Activated CD4-positive, alpha-beta T cell treated with anti-CD3 and anti-CD28 coated beads, Interleukin-2, amount 50 U/mL, for 1 hour (primary cell): ENCODE data around the gene SCRT2.
"Not testable (repeated sequence)": the region's sequence is repeated elsewhere in the genome, so short reads cannot be mapped to it uniquely, and the experiment has no call there.

ENCODE experiments used
- DNase-seq: peaks from one replicate; pipeline ENCODE4 v3.0.0-alpha.2; 2020

The SCRT2 gene

DNA sequence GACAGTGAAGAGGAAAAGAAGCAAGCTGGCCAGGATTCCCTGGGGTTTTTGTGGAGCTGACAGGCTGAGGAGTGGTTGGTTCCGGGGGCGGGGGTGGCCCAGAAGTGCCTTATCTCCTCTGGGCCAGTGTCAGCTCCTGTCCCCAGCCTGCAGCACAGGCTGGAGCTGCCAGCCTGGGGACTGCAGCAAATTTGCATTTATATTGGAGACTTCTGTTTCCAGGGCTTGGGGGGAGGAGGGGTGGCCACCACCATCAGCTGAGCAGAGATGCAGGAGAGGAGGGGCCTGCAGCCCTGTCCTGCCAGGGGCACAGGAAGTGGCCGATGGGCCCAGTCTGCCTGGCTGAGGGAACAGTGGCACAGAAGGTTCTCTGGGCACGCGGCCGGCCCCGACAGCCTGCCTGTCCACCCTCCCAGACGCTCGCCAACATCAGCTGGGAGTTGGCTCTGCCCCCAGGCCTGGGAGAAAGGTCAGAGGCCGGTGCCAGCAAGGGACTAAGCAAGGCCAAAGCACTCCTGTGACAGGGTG, 24.3 kb upstream of the SCRT2 start:
- DNase-seq, result no peak

DNA sequence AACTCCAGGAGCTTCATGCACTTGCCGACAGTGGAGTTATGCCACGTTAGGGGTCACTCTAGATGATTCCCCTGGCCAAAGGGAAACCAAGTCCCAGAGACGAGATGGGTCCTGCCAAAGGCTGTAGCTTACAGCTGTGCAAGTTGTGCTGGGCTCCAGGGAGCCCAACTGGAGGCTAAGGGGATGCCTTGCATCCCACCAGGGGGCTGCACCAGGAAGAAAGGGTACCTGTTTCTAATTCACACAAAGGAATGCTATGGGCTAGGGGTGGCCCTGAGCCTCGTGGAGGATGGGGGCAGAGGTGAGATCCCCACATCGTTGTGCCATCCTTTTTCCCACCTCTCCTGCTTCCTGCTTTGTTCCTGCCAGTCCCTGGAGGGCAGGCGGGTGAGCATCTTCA, 23.7 kb upstream of the SCRT2 start:
- DNase-seq, result no peak

DNA sequence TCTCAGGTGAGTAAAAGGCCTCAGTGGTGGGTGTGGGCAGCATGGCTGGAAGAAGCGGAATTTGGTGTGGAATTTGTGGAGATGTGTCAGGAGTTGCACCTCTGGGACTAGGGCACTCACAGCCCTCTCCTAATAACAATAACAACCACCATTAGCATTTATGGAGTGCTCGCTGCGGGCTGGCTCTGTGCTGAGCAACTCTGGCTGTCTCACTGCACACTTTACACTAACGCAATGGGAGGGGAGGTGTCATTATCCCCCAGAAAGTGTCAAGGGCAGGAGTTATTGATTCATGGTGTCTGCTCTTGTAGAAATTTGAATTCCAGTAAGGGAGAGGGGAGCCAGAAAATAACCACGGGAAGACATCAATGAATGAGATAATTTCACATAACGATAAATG, 22.7 kb upstream of the SCRT2 start:
- no peak for DNase-seq

DNA sequence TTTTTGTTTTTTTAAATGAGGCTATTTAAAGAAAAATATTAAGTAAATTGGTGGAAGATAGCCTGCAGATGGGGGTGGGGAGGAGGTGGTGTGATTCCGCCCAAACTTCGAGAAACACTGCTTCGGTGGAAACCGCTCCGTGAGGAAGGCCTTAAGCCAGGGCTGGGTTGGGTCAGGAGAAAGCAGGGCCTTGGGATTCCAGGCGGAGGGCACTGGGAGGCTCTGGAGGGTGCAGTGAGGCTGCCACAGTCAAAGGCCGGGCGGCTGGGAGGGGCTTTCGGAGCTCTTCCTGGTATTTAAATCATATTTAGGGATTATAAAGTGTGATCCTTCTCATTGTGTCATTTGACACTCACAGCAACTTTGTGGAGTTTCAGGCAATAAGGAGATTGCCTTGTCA, 22.2 kb upstream of the SCRT2 start:
- no peak for DNase-seq

DNA sequence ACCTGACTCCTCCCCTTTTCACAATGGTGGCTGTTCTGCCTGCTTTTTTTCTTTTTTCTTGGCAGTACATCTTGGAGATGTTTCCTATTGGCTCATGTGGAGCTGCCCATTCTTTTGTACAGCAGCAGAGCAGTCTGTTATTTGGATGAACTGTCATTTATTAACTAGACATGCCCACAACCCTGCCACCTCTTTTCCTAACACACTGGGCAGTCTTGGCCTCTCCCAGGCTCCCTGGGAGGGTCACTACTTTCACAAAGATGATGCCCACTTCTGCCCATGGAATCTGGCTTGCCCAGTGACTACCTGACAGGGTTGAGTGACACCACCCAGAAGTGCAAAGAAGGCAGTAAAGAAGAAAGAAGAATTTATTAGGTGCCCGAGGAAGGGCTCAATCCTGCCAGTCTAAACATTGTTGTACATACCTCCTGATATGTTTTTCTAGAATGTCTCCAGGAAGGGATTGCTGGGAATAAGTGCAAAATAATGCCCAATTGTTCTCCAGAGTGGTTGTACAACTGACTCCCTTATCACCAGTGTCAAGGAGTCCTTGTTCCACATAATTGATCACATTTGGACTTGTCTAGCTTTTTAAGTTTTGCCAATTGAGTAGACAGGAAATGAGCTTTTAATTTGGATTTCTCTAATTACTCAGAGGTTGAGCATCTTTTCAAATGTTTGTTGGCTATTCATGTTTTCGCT, 19.7 kb upstream of the SCRT2 start:
- no peak for DNase-seq

DNA sequence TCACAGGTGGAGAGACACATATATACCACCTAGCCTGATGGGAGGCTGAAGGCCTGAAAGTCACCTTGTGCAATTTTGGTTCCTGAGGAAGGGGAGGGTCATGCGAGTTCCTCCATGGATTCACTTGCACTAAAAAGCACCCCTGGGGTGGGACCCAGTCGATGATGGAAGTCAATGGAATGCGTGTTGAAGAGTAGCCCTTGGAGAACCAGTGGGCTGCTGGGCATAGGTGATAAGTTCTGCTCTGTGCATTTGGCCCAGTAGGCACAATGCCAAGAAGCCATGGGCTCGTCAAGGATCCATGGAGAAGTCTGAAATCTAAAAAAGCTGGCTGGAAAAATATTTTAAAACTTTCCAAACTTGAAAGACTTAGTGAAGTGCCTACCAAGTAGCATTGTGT, 18.9 kb upstream of the SCRT2 start:
- no peak for DNase-seq

DNA sequence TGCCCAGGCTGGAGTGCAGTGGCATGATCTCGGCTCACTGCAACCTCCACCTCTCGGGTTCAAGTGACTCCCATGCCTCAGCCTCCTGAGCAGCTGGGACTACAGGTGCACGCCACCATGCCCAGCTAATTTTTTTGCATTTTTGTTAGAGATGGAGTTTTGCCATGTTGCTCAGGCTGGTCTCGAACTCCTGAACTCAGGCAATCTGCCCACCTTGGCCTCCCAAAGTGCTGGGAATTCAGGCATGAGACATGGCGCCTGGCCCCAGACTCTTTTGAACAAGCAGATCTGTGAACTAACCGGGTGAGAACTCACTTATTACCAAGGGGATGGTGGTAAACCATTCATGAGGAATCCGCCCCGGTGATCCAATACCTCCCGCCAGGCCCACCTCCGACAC, 18.2 kb upstream of the SCRT2 start:
- DNase-seq, result not testable (repeated sequence)

DNA sequence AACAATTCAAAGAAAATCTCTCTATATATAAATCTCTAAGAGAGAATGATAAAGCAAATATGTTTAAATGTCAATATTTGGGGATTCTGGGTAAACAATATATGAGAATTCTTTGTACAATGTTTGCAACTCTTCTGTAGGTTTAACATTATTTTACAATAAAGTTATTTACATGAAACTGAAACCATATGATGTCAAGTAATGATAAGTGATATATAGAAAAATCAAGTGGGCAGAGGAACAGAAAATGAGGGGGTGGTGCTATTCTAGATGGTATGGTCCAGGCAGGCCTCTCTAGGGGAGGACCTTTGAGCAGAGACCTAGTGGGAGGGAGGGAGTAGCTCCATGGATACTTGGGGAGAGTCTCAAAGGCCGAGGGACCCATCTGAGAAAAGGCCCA, 16.4 kb upstream of the SCRT2 start:
- no peak for DNase-seq

DNA sequence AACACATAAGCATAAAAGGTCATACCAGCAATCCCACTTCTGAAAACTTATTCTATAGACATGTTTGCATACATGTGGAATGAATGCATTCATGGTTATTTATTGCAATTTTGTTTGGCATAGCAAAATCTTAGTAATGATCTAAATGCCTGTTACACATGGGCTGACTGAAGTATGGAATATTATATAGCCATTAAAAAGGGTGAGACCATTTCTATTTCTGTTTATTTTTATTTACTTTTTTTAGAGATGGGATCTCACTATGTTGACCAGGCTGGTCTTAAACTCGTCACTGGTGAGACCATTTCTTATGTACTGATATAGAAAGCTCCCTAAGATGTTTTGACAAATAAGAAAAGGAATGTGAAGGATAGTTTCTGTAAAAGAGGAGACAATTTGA, 14.3 kb upstream of the SCRT2 start:
- no peak for DNase-seq

DNA sequence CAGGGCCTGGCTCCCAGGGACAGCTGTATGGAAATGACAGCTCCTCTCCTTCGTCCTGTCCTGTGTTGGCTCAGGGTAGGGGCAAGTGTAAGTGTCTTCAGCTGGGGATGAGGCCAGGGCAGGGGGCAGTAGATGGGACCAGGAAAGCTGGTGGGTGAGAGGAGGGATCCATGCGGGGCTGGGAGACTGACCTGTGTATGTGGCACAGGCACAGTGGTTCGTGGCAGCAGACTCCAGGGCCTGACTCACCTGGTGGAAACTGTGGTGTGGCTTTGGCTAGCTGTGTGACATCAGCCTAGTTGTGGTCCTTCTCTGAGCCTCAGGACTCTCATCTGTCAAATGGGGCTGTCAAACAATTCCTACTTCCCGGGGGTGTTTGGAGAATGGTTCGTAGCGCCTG, 13.7 kb upstream of the SCRT2 start:
- no peak for DNase-seq

DNA sequence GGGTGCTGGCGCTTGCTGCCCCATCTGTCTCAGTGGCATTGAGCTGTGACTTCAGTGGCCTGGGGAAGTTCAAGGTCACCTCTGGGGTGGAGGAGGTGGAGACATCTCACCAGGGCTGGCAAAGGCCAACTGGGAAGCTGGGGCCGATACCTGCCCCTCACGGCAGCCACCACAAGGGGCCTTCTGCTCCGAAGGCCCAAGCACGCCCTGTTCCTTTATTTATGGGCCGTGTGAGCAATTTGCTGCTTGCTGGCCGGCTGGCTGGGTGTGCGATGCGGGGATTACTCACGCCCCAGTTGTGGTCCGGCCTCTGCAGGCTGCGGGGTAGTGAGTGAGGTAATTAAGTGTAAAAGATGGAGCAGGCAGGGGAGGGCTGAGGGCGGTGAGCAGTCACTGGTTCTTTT, 13.2 kb upstream of the SCRT2 start:
- DNase-seq, result no peak

DNA sequence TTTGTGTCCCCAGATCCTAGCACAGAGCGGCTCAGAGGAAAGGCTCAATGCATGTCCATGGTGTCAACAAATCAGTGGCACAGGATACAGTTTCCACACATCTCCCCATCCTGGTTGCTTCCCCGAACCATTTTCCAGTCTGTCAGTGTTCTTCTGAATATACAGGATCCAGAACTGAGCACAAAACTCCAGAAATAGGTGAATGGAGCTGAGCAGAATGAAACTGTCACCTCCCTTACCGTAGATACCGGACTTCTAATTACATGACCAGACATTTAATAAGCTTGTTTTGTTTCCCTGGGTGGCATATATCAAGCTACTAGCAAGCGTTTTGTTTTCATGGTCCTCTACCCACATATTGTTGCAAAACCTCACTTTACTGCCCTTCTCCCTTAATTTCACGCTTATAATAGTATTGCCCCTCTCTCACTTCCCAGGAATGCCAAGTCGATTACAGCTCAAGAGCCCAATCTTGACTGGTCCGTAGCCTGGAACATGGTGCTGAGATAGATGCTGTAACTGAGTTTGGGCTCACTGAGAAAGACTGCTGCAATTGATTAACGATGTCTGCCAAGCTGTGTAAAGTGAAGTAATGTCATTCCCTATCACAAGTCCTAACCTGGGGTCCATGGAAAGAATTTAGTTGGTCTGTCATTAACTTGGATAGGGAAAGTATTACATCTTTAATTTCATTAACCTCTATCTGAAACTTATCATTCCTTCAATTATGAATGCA, 12.0 kb upstream of the SCRT2 start:
- no peak for DNase-seq

DNA sequence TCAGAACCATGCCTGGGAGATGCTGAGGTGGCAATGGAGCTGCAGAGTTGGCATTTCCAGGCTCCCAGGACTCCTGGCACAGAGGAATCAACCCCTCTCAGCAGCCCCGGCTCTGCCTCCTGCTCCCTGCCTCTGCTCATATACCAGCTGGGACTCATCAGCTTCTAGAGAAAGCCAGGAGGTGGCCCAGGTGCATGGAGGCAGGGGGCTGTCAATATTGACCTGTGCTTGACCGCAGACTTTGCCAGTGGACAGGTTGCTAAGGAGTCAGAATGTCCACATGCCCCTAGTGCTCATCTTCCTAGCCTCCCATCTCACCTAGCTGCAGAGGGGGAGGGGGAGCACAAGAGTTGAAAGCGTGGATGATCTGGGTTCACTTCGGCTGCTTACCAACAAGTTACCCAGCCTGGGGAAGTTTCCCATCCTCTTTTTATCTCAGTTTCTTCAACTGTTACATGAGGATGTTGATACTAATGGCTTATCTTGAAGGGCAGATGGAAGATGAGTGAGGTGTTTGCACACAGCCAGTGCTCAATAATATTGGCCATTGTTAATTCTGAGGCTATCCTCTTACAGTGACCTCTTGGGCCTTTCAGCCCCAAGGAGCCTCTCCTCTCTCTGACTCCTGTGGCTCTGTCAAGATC, 9.2 kb upstream of the SCRT2 start:
- no peak for DNase-seq

DNA sequence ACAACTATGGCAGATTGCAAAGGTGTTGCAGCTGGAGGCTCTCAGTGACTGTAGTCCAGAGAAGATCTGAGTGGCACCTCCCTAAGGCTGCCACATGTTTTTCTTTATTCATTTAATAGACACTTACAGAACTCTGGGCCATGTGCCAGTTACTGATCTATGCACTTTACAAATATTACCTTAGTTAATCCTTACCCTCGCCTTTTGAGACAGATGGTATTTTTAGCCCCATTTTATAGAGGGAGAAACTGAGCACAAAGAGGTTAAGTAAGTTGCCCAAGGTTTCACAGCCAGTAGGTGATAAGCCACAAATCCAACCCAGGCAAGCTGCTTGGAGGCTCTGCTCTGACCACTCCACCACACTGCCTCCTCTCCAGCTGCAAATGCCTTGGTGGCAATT, 6.5 kb upstream of the SCRT2 start:
- no peak for DNase-seq

DNA sequence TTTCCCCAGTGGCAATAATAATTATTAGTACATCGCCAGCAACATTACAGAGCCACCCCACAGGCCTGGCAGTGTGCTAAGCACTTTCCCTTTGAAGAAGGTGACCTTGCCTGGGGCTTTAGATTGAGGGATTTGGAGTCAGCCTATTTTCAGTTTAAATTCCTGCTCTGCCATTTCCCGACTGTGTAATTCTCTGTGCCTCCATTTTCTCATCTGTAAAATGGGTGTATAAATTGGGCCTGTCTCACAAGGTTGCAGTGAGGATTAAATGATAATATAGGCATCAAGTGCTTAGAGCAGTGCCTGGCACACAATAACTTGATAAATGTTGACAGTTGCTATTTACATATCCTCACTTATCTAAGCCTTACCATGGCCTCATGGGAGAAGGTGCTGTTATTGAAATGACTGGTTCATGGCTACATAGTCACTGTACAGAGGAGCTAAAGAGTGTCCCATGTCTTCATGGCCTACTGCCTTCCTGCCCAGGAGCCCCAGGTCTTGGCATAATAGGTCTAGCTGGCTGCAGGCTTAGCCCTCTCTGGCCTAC, 5.1 kb upstream of the SCRT2 start:
- DNase-seq, result no peak

DNA sequence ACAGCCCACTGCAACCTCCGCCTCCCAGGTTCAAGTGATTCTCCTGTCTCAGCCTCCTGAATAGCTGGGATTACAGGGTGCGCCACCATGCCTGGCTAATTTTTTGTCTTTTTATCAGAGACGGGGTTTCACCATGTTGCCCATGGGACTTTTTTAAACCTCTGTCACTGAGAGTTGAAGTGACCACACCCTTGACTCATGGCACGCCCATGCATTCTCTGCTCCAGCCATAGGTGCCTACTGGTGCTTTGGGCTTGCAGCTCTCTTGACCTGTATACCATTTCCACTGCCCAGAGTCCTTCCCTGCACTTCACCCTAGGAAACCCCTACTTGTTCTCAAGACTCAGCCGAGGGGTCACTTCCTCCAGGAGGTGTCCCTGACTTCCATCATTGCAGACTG, 2.4 kb upstream of the SCRT2 start:
- no peak for DNase-seq

DNA sequence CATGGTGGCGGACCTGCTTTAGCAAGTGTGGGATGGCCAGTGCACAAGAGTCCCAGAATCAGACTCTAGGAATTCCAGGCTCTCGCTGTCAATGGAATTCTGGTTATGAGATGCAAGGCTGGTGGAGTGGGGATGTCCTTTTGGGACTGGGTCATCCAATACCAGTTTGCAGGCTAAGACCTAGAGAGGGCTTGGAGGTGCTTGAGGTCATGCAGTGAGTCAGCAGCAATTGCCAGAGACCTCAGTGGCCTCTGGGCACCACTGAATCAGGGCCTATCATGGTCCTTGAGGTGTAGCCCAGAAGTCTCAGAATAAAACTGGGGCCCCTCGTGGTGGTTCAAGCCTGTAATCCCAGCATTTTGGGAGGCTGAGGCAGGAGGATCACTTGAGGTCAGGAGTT, 1.4 kb upstream of the SCRT2 start:
- DNase-seq, result no peak

DNA sequence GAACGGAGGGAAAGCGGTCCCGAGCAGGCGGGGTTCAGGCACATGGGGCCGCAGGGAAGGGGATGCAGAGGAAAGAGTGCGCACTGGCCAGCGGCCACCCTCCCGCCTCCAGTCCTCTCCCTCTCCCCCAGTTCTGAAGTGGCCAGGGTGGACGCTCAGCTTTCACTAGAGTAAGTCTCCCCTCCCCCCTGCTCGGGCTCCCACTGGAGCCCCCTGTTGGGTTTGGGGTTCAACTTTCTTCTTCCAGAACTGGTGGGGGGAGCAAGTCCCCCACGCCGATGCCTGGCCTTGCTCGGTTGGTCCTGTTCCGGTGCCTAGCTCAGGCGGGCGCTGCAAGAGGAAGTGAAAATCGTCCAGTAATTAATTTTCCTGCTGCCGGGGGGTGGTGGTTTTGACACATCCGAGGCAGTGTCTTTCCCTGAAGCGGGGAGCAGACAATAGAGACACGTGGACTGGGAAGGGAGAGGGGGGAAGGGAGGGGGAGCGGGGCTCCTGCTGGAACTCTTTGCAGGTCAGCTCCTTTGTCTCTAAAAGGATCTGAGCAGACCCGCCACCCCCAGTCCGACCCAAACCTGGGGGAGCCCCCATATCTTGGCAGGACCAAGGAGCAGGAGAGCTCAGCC, 824 bp upstream of the SCRT2 start:
- DNase-seq, result no peak

DNA sequence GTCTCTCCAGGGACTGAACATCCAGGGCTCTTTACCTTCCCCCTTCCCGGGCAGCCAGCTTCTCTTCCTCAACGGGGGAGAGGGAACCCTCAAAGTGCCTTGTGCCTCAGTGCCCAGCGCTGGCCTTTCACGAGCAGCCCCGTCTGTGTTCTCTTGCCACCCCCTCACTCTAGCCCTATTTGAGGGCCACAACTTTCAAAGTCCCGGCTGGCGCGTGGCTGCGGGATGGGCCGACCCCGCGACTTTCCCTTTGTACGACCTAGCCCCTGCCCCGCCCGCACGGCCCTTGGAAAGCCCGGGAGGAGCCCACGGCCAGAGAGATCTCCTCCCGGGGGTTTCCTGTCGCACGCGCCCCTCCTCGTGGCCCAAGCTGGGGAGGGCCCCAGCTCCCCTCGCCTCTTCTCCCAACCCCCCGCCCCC, 559 bp downstream of the SCRT2 start:
- no peak for DNase-seq

DNA sequence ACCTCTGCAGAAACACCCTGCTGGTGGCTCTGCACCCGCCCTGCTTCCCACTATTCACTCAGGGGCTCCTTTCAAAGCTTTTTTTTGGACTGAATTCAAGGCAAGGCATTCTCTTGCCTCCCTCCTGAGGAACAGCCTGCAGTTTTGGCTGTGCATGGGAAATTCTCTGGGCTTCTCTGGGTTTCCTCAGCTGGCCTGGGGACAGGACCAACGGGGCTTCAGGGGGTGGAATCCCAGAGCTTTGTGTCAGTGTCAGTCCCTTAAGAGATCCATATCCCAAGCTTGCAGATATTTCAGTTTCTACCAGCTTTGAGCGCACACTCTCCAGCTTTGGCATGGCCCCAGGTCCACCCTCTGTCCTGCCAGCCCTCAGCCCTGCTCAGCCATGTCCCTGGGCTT, 2.0 kb downstream of the SCRT2 start:
- no peak for DNase-seq

DNA sequence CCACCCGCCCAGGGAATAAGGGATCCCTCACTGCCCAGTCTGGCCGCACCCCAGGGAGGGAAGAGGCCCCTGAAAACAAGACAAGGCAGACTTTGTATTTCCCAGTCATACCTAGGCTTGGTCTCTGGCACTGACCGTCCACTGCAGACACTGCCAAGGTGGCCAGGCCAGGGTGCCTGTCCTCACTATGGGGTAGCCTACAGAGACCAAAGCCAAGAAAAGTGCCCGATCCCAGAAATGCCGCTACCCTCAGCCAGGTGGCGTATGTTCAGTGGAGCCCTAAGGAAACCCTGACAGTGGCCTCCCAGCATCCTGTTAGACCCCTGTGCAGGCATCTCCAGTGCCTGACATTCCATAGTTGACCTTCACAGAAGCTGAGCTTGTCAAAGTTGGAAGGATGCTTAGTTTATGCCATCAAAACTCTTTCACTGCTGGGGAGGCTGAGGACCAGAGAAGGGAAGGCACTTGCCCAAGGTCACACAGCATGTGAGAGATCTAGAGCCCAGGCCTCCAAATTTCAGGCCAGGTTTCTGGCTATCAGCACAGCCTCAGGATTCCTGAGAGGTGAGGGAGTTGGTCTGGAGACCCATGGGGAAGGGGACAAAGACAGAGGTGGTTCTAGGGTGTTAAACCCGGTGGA, 2.5 kb downstream of the SCRT2 start:
- no peak for DNase-seq

DNA sequence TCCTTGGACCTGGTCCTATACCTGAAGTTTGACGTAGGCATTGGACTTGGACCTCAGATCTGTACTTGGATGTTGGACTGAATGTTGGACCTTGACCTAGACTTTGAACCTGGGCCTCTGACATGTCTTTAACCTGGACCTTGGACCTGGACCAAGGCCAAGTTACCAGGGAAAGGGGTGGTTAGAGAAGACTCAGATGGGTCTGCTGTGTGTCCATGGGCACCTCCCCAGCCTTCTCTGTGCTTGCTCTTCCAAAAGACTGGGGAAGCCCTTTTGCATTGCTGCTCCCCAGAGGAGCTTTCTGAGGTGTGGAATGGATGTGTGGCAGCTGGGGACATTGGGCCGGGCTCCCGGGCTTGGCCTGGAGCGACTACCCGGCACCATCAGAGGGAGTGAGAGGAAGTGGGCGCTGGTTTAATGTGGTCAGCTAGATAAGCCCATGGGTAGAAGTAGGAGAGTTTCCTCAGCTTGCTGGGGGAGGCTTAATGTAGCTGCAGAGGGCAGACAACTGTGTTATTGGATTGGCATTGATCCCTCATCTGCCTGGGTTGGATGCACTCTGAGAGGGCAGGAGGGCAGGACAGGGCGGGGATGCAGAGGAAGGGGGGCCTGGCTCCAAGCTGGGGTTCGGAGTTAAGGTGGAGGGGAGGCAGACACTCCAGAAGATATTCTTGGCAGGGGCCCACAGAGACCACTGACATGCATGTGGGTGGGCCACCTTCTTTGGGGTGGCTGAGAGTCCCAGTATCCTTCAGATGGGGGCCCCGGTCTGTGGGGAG, 4.2 kb downstream of the SCRT2 start:
- DNase-seq, result no peak
